K562 (cell line): ENCODE measurements around the gene SPNS2. TPM values are rescaled to one million over a fixed set of nuclear protein-coding genes. Genes with fewer than 3 reads are reported as not detected.

ENCODE experiments used
- ATAC-seq: fragments of 200-7000 bp; cut with Tn5 transposase; 3 replicates; pipeline ENCODE4 v1.9.1; 2020; ENCODE audit warnings: moderate library complexity
- BruUV-seq: library from RNA; stranded (reverse); fragments of 400-500 nt; replicated peaks from 2 replicates; lab custom pipeline; 2021; lab: Mats Ljungman, UMichigan
- CTCF ChIA-PET: fragments of 300-600 bp; formaldehyde crosslinking; extraction: SDS; loops from one replicate; lab custom pipeline; 2021; ENCODE audit warnings: low intra/inter-chr PET ratio; lab: Yijun Ruan, JAX
- POLR2A ChIA-PET: fragments of 300-600, 350-650 bp; sonication (Branson Sonifier 250); formaldehyde crosslinking; extraction: SDS; loops from one replicate; lab custom pipeline; 2021; ENCODE audit warnings: antibody characterized with exemption, inconsistent platforms; lab: Yijun Ruan, JAX
- DNase-seq, 4 experiments: peaks; one replicate each; pipeline versions ENCODE4 v3.0.0 to v3.0.0-alpha.2; 2011 to 2018; ENCODE audit warnings: low spot score in 3 of 4, mixed read lengths in 3 of 4; ENCODE audit errors: extremely low read depth in 1 of 4
- FAIRE-seq: peaks from 2 replicates; lab custom pipeline; 2011; peaks lifted over from hg19 to GRCh38; lab: Jason Lieb, UNC
- H2AFZ ChIP-seq: 2 replicates; pipeline ENCODE4 v1.6.0; 2011; ENCODE audit warnings: low read depth, low read length, control low read depth, inconsistent platforms
- H3K27ac ChIP-seq: fragments of 200-600 bp; 3 replicates; pipeline ENCODE4 v1.8.0; 2011; ENCODE audit warnings: low read depth, mild to moderate bottlenecking, control low read depth, inconsistent platforms, low read length, moderate library complexity, mixed read lengths; ENCODE audit errors: extremely low read depth
- H3K27me3 ChIP-seq, 2 experiments: fragments of 300-600 bp in 1 of 2; 2 replicates in 1 of 2; 3 replicates in 1 of 2; pipeline versions ENCODE4 v1.6.0 to v1.8.0; 2011; ENCODE audit warnings: inconsistent platforms in 2 of 2, low read length in 2 of 2, mild to moderate bottlenecking in 1 of 2, mixed read lengths in 1 of 2, moderate library complexity in 1 of 2; ENCODE audit not compliant: control insufficient read depth in 2 of 2, insufficient read depth in 2 of 2
- H3K36me3 ChIP-seq: fragments of 300-600 bp; 3 replicates; pipeline ENCODE4 v1.8.0; 2011; ENCODE audit warnings: mild to moderate bottlenecking, low read length, inconsistent platforms; ENCODE audit not compliant: control insufficient read depth, insufficient read depth
- H3K4me1 ChIP-seq, 2 experiments: fragments of 200-600 bp in 1 of 2; replicated peaks in 1 of 2; 2 replicates in 1 of 2; 3 replicates in 1 of 2; pipeline versions ENCODE4 v1.5.1 to v1.8.0; 2011; ENCODE audit warnings: inconsistent platforms in 2 of 2, low read length in 2 of 2, mild to moderate bottlenecking in 1 of 2, mixed read lengths in 1 of 2, moderate library complexity in 1 of 2; ENCODE audit not compliant: control insufficient read depth in 2 of 2, insufficient read depth in 2 of 2
- H3K4me2 ChIP-seq: 2 replicates; pipeline ENCODE4 v1.6.1; 2011; ENCODE audit warnings: low read length, control low read depth, inconsistent platforms, mixed read lengths; ENCODE audit not compliant: insufficient read depth
- H3K4me3 ChIP-seq: fragments of 200-600 bp; sonication (generic), shearing (Covaris generic); 2 replicates; pipeline ENCODE4 v1.5.1; 2016; ENCODE audit warnings: control low read depth, inconsistent platforms
- H3K79me2 ChIP-seq: fragments of 200-600 bp; 3 replicates; pipeline ENCODE4 v1.8.0; 2011; ENCODE audit warnings: low read length, inconsistent platforms; ENCODE audit not compliant: control insufficient read depth, insufficient read depth
- H3K9ac ChIP-seq, 2 experiments: 2 replicates each; pipeline versions ENCODE4 v1.6.0 to v1.6.1; 2011; ENCODE audit warnings: low read depth in 2 of 2, low read length in 2 of 2, control low read depth in 1 of 2, inconsistent platforms in 1 of 2, mild to moderate bottlenecking in 1 of 2, mixed read lengths in 1 of 2; ENCODE audit not compliant: insufficient read depth in 1 of 2
- H3K9me1 ChIP-seq: one replicate; pipeline ENCODE4 v1.6.0; 2011; ENCODE audit warnings: inconsistent platforms, mild to moderate bottlenecking, low read length, moderate library complexity; ENCODE audit not compliant: control insufficient read depth, insufficient read depth
- H3K9me3 ChIP-seq: replicated peaks from 2 replicates; pipeline ENCODE4 v1.5.1; 2011; ENCODE audit warnings: low read depth, low read length, inconsistent platforms; ENCODE audit not compliant: control insufficient read depth, insufficient read depth
- H4K20me1 ChIP-seq: replicated peaks from 2 replicates; pipeline ENCODE4 v1.6.1; 2011; ENCODE audit warnings: low read length, inconsistent platforms, mixed read lengths; ENCODE audit not compliant: control insufficient read depth, insufficient read depth
- RBFOX2 ChIP-seq: fragments of 200-400 bp; formaldehyde crosslinking; IDR thresholded peaks from 2 replicates; pipeline ENCODE4 v1.6.1; 2017; ENCODE audit warnings: low read depth, mild to moderate bottlenecking, low read length, moderate library complexity
- RBM34 ChIP-seq: fragments of 200-400 bp; formaldehyde crosslinking; IDR thresholded peaks from 2 replicates; pipeline ENCODE4 v1.6.1; 2018; ENCODE audit warnings: low read length, borderline replicate concordance; ENCODE audit not compliant: insufficient read depth
- ZBTB9 ChIP-seq: fragments of 450-650 bp; formaldehyde crosslinking; IDR thresholded peaks from 2 replicates; pipeline ENCODE4 v1.4.0; 2020; ENCODE audit warnings: mild to moderate bottlenecking, moderate library complexity
- ZSCAN29 ChIP-seq: fragments of 450-650 bp; IDR thresholded peaks from 2 replicates; pipeline ENCODE4 v1.6.1; 2017
- WGBS: fragments of 100-300 bp; shearing (Covaris generic); methylation state at CpG from one replicate; pipeline ENCODE4 v1.1.6; 2016; ENCODE audit warnings: low coverage, mixed read lengths; ENCODE audit not compliant: insufficient coverage; ENCODE audit errors: missing lambda C conversion rate; 5-methylcytosine and 5-hydroxymethylcytosine counted together
- in situ Hi-C: fragments of 300-500 bp; cut with MboI; formaldehyde crosslinking; loops from 4 replicates; pipeline ENCODE4 v1.15.0; 2018; ENCODE audit warnings: inconsistent platforms, mixed read lengths
- intact Hi-C: fragments of 100-400 bp; cut with micrococcal nuclease; formaldehyde crosslinking; loops from 2 replicates; pipeline ENCODE4 v1.14.2; 2022
- polyA plus RNA-seq, 8 experiments: library from polyadenylated mRNA; depleted of rRNA in 4 of 8; stranded (reverse) in 5 of 8; unstranded in 3 of 8; fragments of >200 nt; fragmentation: Nextera tagmentation in 2 of 8; fragmentation: Illumina TruSeq in 1 of 8; extraction: Ambion mirVana in 2 of 8; extraction: Trizol in 1 of 8; gene quantifications; 2 replicates each; pipeline versions ENCODE4 v1.2.1 to v1.2.3, GENCODE V29; 2011 to 2014; ENCODE audit warnings: inconsistent platforms in 1 of 8, missing spikeins in 1 of 8
- total RNA-seq, 7 experiments: library from RNA; depleted of rRNA in 6 of 7; stranded (reverse); fragments of >200 nt in 6 of 7; fragmentation: Illumina TruSeq in 2 of 7; extraction: Trizol in 2 of 7; gene quantifications; 2 replicates each; pipeline versions ENCODE4 v1.2.1 to v1.2.3, GENCODE V29; 2011 to 2021; ENCODE audit warnings: low replicate concordance in 1 of 7

The SPNS2 gene
- total and polyA plus RNA-seq, 9 of the 15 experiments (the other 6 are each of a cell fraction or from before 2014, with no cell fraction given) = 0.06 TPM; not detected in 8

- H3K9ac ChIP-seq = no peak overlapping the region; a peak in 1 of 4 replicates
- TF ChIP-seq RBM34 (no peak), RBFOX2 (peak; percentile 46; the same call in 1 of the 2 replicates), ZSCAN29 (no peak), ZBTB9 (CRISPR knock-in tag) (no peak)
- no peak overlapping the region for H3K4me3 ChIP-seq
- no peak for ATAC-seq
- no peak for FAIRE-seq
- ChIA-PET POLR2A (no interaction called here), CTCF (no interaction called here)
- no peak overlapping the region for H3K27ac ChIP-seq
- intact Hi-C loops (no loop called here), in situ Hi-C loops (no loop called here)
- H3K9me1 ChIP-seq = no peaks in the 10 kb centered on the region
- no peaks in the 10 kb centered on the region for H4K20me1 ChIP-seq
- no peak for DNase-seq
- H3K9me3 ChIP-seq = no peaks in the 10 kb centered on the region
- WGBS = 89% methylated on average over 10 of the region's 27 CpGs
- H3K36me3 ChIP-seq = peaks cover 70% of the 10 kb centered on the region; the same call in 2 of the 3 replicates
- H3K27me3 ChIP-seq = no peaks in the 10 kb centered on the region
- BruUV-seq = no TSS peak
- peaks cover 3 to 43% of the 10 kb centered on the region in 2 experiments; a peak in 4 of 5 replicates for H3K4me1 ChIP-seq
- no peak overlapping the region for H2AFZ ChIP-seq
- peaks cover 38% of the 10 kb centered on the region for H3K79me2 ChIP-seq
- no peak overlapping the region for H3K4me2 ChIP-seq
Measured at GRCh38 chr17:4551796-4552525, 53.3 kb downstream of the SPNS2 start.
